HEK293 (cell line): ENCODE results near the gene PDE4D.

Experiments
- CTCF ChIA-PET: fragments of 350-600 bp; formaldehyde crosslinking; extraction: SDS; loops from one replicate; lab custom pipeline; 2021; ENCODE audit warnings: antibody characterized with exemption; lab: Yijun Ruan, JAX
- POLR2A ChIA-PET: fragments of 300-600 bp; formaldehyde crosslinking; extraction: SDS; loops from one replicate; lab custom pipeline; 2020; ENCODE audit warnings: antibody characterized with exemption, inconsistent platforms; lab: Yijun Ruan, JAX
- H3K27ac ChIP-seq: fragments of 200-500 bp; sonication (Bioruptor generic); 2 replicates; pipeline ENCODE4 v1.5.1; 2014; ENCODE audit warnings: low read depth, low read length, control low read depth, inconsistent platforms; ENCODE audit errors: extremely low read depth
- H3K36me3 ChIP-seq, 2 experiments: fragments of 200-500 bp in 1 of 2; sonication (Bioruptor generic) in 1 of 2; 1 replicate in 1 of 2; 2 replicates in 1 of 2; pipeline ENCODE4 v1.5.1; 2014 to 2017; ENCODE audit warnings: inconsistent platforms in 2 of 2, low read length in 2 of 2; ENCODE audit not compliant: control insufficient read depth in 2 of 2, insufficient read depth in 1 of 2
- H3K4me1 ChIP-seq: fragments of 200-500 bp; sonication (Bioruptor generic); 2 replicates; pipeline ENCODE4 v1.5.1; 2014; ENCODE audit warnings: mild to moderate bottlenecking, low read length, inconsistent platforms; ENCODE audit not compliant: control insufficient read depth, insufficient read depth
- H3K4me3 ChIP-seq: 2 replicates; pipeline ENCODE4 v1.5.1; 2011; ENCODE audit warnings: low read depth, mild to moderate bottlenecking, control low read depth, low read length, moderate library complexity
- H3K9me3 ChIP-seq: fragments of 200-500 bp; sonication (Bioruptor generic); 2 replicates; pipeline ENCODE4 v1.5.1; 2014; ENCODE audit warnings: low read depth, low read length, inconsistent platforms; ENCODE audit not compliant: control insufficient read depth, insufficient read depth
- BCL11B ChIP-seq: fragments of 450-650 bp; formaldehyde crosslinking; IDR thresholded peaks from 2 replicates; pipeline ENCODE4 v1.5.1; 2016; ENCODE audit warnings: low read depth, missing biosample characterization, missing genetic modification characterization
- KLF10 ChIP-seq: fragments of 450-650 bp; IDR thresholded peaks from 2 replicates; pipeline ENCODE4 v1.5.1; 2018; ENCODE audit warnings: missing biosample characterization, mild to moderate bottlenecking, missing genetic modification characterization
- KLF16 ChIP-seq: fragments of 450-650 bp; formaldehyde crosslinking; IDR thresholded peaks from 2 replicates; pipeline ENCODE4 v1.5.1; 2017; ENCODE audit warnings: missing biosample characterization, missing genetic modification characterization
- KLF7 ChIP-seq: fragments of 450-650 bp; formaldehyde crosslinking; IDR thresholded peaks from 2 replicates; pipeline ENCODE4 v1.5.1; 2016; ENCODE audit warnings: missing biosample characterization, missing genetic modification characterization, borderline replicate concordance
- TCF7L2 ChIP-seq: IDR thresholded peaks from 2 replicates; pipeline ENCODE4 v1.6.1; 2011; ENCODE audit warnings: low read depth, mild to moderate bottlenecking, inconsistent platforms, low read length, moderate library complexity, borderline replicate concordance
- YY1 ChIP-seq: fragments of 450-650 bp; formaldehyde crosslinking; IDR thresholded peaks from 2 replicates; pipeline ENCODE4 v1.5.1; 2018; ENCODE audit warnings: missing biosample characterization, missing genetic modification characterization
- YY2 ChIP-seq: fragments of 450-650 bp; formaldehyde crosslinking; IDR thresholded peaks from 2 replicates; pipeline ENCODE4 v1.5.1; 2016; ENCODE audit warnings: missing biosample characterization, missing genetic modification characterization
- ZBTB48 ChIP-seq: fragments of 450-650 bp; formaldehyde crosslinking; IDR thresholded peaks from 2 replicates; pipeline ENCODE4 v1.5.1; 2016; ENCODE audit warnings: missing biosample characterization, missing genetic modification characterization
- ZFHX2 ChIP-seq: fragments of 450-650 bp; formaldehyde crosslinking; conservative IDR thresholded peaks from 2 replicates; pipeline ENCODE4 v1.5.1; 2016; ENCODE audit warnings: missing biosample characterization, missing genetic modification characterization
- ZNF138 ChIP-seq: fragments of 450-650 bp; formaldehyde crosslinking; IDR thresholded peaks from 2 replicates; pipeline ENCODE4 v1.5.1; 2016; ENCODE audit warnings: missing biosample characterization, missing genetic modification characterization, borderline replicate concordance
- ZNF23 ChIP-seq: fragments of 450-650 bp; formaldehyde crosslinking; IDR thresholded peaks from 2 replicates; pipeline ENCODE4 v1.5.1; 2016; ENCODE audit warnings: missing biosample characterization, missing genetic modification characterization, borderline replicate concordance
- ZNF324 ChIP-seq: fragments of 450-650 bp; formaldehyde crosslinking; IDR thresholded peaks from 2 replicates; pipeline ENCODE4 v1.5.1; 2016; ENCODE audit warnings: missing biosample characterization, missing genetic modification characterization
- ZNF354C ChIP-seq: fragments of 450-650 bp; formaldehyde crosslinking; IDR thresholded peaks from 2 replicates; pipeline ENCODE4 v1.5.1; 2016; ENCODE audit warnings: missing biosample characterization, missing genetic modification characterization, low read depth, borderline replicate concordance
- ZNF549 ChIP-seq: fragments of 450-650 bp; IDR thresholded peaks from 2 replicates; pipeline ENCODE4 v1.5.1; 2018; ENCODE audit warnings: missing biosample characterization, missing genetic modification characterization, mild to moderate bottlenecking, inconsistent platforms, moderate library complexity
- ZNF561 ChIP-seq: fragments of 450-650 bp; IDR thresholded peaks from 2 replicates; pipeline ENCODE4 v1.5.1; 2018; ENCODE audit warnings: missing biosample characterization, missing genetic modification characterization, borderline replicate concordance
- ZNF768 ChIP-seq: fragments of 450-650 bp; formaldehyde crosslinking; IDR thresholded peaks from 2 replicates; pipeline ENCODE4 v1.5.1; 2018; ENCODE audit warnings: missing biosample characterization, mild to moderate bottlenecking, missing genetic modification characterization
- ZNF777 ChIP-seq: fragments of 450-650 bp; formaldehyde crosslinking; IDR thresholded peaks from 2 replicates; pipeline ENCODE4 v1.5.1; 2017; ENCODE audit warnings: missing biosample characterization, missing genetic modification characterization, borderline replicate concordance
- ZNF830 ChIP-seq: fragments of 450-650 bp; IDR thresholded peaks from 2 replicates; pipeline ENCODE4 v1.5.0; 2018; ENCODE audit warnings: missing biosample characterization, missing genetic modification characterization, low read depth, mild to moderate bottlenecking, moderate library complexity
- ZNF837 ChIP-seq: fragments of 450-650 bp; formaldehyde crosslinking; IDR thresholded peaks from 2 replicates; pipeline ENCODE4 v1.5.1; 2016; ENCODE audit warnings: missing biosample characterization, missing genetic modification characterization
- TF ChIP-seq, protein P1 (sequence below): fragments of 450-650 bp; formaldehyde crosslinking; IDR thresholded peaks from 2 replicates; pipeline ENCODE4 v1.5.1; 2016; ENCODE audit warnings: missing biosample characterization, missing genetic modification characterization
- TF ChIP-seq, protein P2 (sequence below): fragments of 450-650 bp; formaldehyde crosslinking; IDR thresholded peaks from 2 replicates; pipeline ENCODE4 v1.5.1; 2016; ENCODE audit warnings: missing biosample characterization, missing genetic modification characterization
- TF ChIP-seq, protein P3 (sequence below): fragments of 450-650 bp; formaldehyde crosslinking; IDR thresholded peaks from 2 replicates; pipeline ENCODE4 v1.5.1; 2016; ENCODE audit warnings: missing biosample characterization, missing genetic modification characterization
- TF ChIP-seq, protein P4 (sequence below): fragments of 450-650 bp; formaldehyde crosslinking; IDR thresholded peaks from 2 replicates; pipeline ENCODE4 v1.5.1; 2016; ENCODE audit warnings: missing biosample characterization, missing genetic modification characterization

Gene PDE4D

DNA sequence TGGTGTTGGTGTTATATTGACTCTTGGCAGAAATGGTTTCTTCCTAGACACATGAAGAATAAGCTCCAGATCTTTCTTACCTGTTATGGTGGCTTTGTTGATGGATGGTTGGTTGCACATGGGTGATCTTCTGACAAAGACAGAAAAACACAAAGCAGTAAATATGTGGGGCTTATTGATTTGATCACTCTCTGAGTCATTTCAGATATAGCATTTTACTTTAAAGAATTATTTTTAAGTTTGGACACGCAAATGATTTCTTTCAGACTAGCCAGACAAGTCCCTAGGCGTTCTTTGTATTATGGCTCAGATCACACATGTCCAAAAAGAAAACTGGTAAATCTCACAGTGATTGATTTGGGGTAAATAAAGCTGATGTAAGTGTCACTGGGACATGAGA is 713.0 kb downstream of the PDE4D start:
- Histone ChIP-seq H3K4me3 (no peak overlapping the region), H3K4me1 (no peaks in the 10 kb centered on the region), H3K27ac (no peak overlapping the region), H3K36me3 (no peaks in the 10 kb centered on the region), H3K9me3 (no peaks in the 10 kb centered on the region)
- POLR2A ChIA-PET: no interaction called here
- CTCF ChIA-PET: interaction anchor here (0.6 to 2.5 kb wide), 8 partner anchors 8 to 297 kb away, joined by 3 to 8 read pairs (median 4); no protein-coding TSS in a partner anchor
- TF ChIP-seq ZNF549 (tag by site-specific recombination): no peak
- no peak for TF ChIP-seq ZNF837 (tag by site-specific recombination)
- TF ChIP-seq, protein P1, sequence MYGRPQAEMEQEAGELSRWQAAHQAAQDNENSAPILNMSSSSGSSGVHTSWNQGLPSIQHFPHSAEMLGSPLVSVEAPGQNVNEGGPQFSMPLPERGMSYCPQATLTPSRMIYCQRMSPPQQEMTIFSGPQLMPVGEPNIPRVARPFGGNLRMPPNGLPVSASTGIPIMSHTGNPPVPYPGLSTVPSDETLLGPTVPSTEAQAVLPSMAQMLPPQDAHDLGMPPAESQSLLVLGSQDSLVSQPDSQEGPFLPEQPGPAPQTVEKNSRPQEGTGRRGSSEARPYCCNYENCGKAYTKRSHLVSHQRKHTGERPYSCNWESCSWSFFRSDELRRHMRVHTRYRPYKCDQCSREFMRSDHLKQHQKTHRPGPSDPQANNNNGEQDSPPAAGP (tag by site-specific recombination): no peak
- TF ChIP-seq, protein P2, sequence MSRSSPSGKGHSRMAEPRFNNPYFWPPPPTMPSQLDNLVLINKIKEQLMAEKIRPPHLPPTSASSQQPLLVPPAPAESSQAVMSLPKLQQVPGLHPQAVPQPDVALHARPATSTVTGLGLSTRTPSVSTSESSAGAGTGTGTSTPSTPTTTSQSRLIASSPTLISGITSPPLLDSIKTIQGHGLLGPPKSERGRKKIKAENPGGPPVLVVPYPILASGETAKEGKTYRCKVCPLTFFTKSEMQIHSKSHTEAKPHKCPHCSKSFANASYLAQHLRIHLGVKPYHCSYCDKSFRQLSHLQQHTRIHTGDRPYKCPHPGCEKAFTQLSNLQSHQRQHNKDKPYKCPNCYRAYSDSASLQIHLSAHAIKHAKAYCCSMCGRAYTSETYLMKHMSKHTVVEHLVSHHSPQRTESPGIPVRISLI (tag by site-specific recombination): no peak
- no peak for TF ChIP-seq ZBTB48 (tag by site-specific recombination)
- TF ChIP-seq ZNF23 (tag by site-specific recombination): no peak
- TF ChIP-seq, protein P3, sequence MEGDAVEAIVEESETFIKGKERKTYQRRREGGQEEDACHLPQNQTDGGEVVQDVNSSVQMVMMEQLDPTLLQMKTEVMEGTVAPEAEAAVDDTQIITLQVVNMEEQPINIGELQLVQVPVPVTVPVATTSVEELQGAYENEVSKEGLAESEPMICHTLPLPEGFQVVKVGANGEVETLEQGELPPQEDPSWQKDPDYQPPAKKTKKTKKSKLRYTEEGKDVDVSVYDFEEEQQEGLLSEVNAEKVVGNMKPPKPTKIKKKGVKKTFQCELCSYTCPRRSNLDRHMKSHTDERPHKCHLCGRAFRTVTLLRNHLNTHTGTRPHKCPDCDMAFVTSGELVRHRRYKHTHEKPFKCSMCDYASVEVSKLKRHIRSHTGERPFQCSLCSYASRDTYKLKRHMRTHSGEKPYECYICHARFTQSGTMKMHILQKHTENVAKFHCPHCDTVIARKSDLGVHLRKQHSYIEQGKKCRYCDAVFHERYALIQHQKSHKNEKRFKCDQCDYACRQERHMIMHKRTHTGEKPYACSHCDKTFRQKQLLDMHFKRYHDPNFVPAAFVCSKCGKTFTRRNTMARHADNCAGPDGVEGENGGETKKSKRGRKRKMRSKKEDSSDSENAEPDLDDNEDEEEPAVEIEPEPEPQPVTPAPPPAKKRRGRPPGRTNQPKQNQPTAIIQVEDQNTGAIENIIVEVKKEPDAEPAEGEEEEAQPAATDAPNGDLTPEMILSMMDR (tag by site-specific recombination): no peak
- no peak for TF ChIP-seq ZNF777 (tag by site-specific recombination)
- no peak for TF ChIP-seq ZNF354C (tag by site-specific recombination)
- no peak for TF ChIP-seq ZNF561 (tag by site-specific recombination)
- TF ChIP-seq, all 188 proteins: peak for 0

DNA sequence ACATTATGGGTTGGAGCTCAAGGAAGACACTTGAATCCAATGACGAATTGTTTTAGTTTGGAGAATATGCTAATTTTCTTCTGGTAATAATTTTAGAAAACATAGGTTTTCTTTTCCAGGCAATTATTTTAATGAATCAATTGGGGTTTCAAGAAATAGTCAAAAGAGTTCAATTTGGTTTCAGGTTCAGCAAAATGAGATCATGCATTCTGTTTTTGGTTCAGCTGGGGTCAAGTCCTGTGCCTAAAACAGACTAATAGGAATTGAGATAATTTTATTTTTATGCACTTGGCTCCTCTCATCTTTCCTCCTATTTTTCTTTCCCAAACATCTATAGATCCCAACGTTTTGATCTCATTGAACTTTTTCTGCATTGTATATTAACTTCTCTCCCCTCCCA is 713.8 kb downstream of the PDE4D start:
- Histone ChIP-seq H3K4me3 (no peak overlapping the region), H3K27ac (no peak overlapping the region), H3K36me3 (no peaks in the 10 kb centered on the region)
- CTCF ChIA-PET: interaction anchor here (1.0 to 2.5 kb wide), 3 partner anchors 9 to 262 kb away, joined by 3 to 8 read pairs (median 4); no protein-coding TSS in a partner anchor
- TF ChIP-seq ZNF324 (tag by site-specific recombination): no peak
- TF ChIP-seq ZNF138 (tag by site-specific recombination): no peak
- TF ChIP-seq KLF10: no peak
- TF ChIP-seq, protein P4, sequence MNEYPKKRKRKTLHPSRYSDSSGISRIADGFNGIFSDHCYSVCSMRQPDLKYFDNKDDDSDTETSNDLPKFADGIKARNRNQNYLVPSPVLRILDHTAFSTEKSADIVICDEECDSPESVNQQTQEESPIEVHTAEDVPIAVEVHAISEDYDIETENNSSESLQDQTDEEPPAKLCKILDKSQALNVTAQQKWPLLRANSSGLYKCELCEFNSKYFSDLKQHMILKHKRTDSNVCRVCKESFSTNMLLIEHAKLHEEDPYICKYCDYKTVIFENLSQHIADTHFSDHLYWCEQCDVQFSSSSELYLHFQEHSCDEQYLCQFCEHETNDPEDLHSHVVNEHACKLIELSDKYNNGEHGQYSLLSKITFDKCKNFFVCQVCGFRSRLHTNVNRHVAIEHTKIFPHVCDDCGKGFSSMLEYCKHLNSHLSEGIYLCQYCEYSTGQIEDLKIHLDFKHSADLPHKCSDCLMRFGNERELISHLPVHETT (tag by site-specific recombination): no peak
- no peak for TF ChIP-seq KLF16 (tag by site-specific recombination)
- TF ChIP-seq KLF7 (tag by site-specific recombination): no peak
- TF ChIP-seq ZNF549 (tag by site-specific recombination): no peak
- no peak for TF ChIP-seq ZNF768
- no peak for TF ChIP-seq YY1 (tag by site-specific recombination)
- TF ChIP-seq ZFHX2 (tag by site-specific recombination): no peak
- no peak for TF ChIP-seq TCF7L2
- TF ChIP-seq BCL11B: no peak
- no peak for TF ChIP-seq ZNF830 (tag by site-specific recombination)
- no peak for TF ChIP-seq YY2
- TF ChIP-seq, all 188 proteins: peak for 0
- no peaks in the 10 kb centered on the region for H3K9me3 ChIP-seq
- no peaks in the 10 kb centered on the region for H3K4me1 ChIP-seq
- POLR2A ChIA-PET: no interaction called here
